ENCODE data around the gene SHB.

SHB gene, protein sequence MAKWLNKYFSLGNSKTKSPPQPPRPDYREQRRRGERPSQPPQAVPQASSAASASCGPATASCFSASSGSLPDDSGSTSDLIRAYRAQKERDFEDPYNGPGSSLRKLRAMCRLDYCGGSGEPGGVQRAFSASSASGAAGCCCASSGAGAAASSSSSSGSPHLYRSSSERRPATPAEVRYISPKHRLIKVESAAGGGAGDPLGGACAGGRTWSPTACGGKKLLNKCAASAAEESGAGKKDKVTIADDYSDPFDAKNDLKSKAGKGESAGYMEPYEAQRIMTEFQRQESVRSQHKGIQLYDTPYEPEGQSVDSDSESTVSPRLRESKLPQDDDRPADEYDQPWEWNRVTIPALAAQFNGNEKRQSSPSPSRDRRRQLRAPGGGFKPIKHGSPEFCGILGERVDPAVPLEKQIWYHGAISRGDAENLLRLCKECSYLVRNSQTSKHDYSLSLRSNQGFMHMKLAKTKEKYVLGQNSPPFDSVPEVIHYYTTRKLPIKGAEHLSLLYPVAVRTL

GRCh38 chr9:38068701-38069628 lies at the start of gene SHB:
Gene SHB, minus strand, starts transcription at chr9:38069227. Its CDS starts 582 bp downstream, at chr9:38068645.
- DNase-seq: peak; percentile 81 to 84

DNA sequence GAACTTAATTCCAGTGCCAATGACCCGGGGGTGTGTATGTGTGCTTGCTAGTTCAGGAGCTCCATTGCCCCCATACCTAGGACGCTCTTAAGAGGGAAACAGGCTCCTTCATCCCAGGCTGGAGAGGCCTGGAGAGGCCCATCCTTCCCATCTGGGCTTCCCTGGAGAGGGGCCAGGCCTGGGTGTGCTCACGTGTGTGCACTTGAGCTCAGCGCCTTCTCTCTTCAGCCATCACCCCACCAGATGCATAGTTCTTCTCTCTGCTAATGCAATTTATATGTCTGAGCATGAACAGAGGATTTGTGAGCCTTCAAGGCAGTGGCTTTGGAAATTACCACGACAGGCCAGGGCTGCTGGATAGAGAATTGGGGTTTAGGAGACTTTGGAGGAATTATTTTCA lies 48.6 kb upstream of the SHB start:
- DNase-seq: no peak

GRCh38 chr9:38114905-38115304 lies 45.9 kb upstream of the SHB start:
- DNase-seq: no peak

DNA sequence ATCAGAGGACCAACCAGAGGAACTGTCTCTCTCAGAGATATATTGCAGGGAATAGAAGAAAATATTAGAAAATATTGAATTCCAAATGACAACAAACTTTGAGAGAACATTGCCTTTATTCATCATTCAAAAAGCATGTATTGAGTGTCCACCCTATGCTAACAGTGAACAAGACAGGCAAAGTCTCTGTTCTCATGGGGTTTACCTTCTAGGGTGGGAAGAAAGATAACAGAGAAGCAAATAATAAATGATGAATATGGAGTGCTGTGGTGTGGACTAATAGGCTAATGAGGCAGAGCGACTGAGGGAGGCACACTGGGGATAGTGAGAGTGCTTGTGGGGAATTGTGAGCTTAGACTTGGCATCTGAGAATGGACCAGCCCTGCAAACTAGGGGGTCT lies 43.4 kb upstream of the SHB start:
- no peak for DNase-seq

- DNase-seq: no peak
Observed at GRCh38 chr9:38112049-38112448, 43.0 kb upstream of the SHB start.

- no peak for DNase-seq
Observed at GRCh38 chr9:38110476-38110875, 41.4 kb upstream of the SHB start.

DNA sequence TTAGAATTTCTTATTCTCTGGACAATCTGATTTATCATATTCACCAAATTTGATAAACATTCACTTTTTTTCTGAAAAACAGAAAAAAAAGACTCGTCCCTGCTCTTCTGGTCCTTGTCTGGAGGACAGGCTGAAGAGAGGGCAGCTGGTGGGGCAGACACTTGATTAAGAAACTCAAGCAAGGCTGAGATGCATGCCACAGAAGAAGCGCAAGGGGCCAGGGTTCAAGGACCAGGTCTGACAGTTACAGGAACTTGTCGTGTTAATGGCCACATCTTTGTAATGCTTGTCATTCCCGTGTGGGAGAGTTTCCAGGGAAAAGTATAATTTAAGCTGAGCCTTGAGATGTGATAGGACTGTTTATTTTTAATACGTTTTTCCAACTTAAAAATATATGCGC lies 40.6 kb upstream of the SHB start:
- no peak for DNase-seq

DNA sequence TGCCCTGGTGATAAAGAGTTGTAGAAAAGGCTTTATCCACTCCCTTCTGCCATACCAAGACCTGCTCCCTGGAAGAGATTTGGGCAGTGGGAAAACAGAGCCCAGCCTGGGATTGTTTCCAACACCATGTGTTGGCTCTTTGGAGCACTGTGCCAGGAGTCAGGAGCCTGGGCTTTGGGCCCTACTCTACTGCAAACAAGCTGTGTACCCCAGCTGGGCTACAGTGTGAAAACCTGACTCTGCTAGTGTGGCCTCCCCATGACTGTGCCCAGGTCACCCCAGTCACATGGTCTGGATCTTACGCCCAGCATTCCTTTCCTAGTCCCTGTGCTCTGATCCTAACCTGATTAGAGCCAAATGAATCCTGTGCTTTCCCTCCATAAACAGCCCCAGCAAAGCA lies 39.3 kb upstream of the SHB start:
- DNase-seq: no peak

DNA sequence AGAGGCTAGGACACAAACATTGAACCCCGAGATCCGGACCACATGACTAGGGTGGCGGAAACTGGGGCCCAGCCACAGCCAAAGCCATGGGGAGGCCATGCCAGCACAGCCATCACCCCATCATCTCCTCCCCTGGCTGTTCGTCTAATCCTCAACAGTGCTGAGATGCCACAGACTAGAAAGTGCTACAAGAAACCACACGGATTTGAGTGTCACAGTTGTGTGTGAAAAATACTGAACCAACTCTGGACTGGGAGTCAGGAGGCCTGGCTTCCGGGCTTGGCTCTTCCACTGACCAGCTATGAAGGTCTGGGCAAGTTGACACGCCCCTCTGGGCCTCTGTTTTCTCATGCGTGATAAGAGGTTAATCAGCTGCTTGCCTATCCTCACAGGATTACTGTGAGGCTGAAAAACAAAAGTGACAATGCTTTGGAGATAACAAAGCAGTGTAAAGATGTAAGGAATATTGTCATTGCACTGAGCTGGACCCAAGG lies 38.8 kb upstream of the SHB start:
- DNase-seq: no peak

GRCh38 chr9:38107405-38107804 lies 38.4 kb upstream of the SHB start:
- DNase-seq: no peak

GRCh38 chr9:38106488-38106887 lies 37.5 kb upstream of the SHB start:
- DNase-seq: no peak

DNA sequence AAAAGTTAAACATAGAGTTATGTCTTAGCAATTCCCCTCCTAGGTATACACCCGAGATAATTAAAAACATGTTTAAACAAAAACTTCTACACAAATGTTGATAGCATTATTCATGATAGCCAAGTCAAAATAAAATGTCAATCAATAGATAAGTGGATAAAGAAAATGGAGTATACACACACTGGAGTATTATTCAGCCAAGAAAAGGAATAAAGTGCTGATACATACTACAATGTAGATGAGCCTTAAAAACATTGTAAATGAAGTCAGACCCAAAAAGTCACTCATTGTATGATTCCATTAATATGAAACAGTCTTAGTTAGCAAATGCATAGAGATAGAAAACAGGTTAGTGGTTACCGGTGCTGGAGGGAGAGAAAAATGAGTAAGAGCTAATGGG lies 34.3 kb upstream of the SHB start:
- DNase-seq: no peak

DNA sequence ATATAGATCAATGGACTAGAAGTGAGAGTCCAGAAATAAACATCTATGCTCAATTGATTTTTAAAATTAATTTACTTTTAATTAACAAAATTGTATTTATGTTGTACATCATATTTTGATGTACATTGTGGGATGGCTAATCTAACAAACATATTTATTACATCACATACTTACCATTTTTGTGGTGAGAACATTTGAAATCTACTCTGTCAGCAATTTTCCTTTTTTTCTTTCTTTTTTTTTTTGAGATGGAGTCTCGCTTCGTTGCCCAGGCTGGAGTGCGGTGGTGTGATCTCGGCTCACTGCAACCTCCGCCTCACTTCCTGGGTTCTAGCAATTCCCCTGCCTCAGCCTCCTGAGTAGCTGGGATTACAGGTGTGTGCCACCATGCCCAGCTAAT lies 32.4 kb upstream of the SHB start:
- no peak for DNase-seq

DNA sequence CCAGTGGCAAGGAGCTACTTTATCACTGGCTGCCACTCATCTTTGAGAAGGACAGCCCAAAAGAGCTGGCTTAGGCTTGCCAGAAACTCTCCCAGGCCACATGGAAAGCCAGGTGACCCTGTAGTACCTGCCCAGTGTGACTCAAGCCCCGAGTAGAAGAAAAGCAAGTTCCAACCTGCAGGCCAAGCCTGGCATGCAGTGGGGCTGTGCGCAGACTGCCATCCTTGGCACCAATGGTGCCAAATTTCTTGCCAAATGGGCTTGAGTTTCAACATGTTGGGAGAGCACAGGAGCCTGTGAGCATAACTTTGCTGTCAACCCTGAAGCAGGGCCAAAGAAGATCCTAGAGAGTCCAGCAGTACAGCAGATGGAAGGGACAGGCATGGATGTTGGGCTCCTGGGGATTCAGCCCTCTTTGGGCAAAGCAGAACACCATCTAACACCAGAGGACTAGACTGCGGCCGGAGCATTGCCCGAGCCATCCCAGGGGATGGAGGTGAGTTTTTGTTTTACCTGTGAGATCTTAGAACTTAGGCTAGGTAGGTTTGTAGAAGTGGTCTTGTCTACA lies 27.3 kb upstream of the SHB start:
- no peak for DNase-seq

- DNase-seq: no peak
Observed at GRCh38 chr9:38094165-38094564, 25.1 kb upstream of the SHB start.

DNA sequence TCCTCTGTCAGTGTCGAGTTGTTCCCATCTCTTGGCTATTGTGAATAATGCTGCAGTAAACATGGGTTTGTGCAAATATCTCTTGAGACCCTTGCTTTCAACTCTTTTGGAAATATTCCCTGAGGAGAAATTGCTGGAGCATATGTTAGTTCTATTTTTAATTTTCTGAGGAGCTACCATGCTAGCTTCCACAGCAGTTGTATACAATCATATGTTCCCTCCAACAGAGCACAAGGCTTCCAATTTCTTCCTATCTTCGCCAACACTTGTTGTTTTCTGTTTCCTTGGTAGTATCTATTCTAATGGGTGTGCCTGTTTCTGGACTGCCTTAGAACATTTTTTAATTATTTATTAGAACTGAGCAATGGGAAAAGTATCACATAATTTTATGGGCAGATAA lies 23.6 kb upstream of the SHB start:
- no peak for DNase-seq

DNA sequence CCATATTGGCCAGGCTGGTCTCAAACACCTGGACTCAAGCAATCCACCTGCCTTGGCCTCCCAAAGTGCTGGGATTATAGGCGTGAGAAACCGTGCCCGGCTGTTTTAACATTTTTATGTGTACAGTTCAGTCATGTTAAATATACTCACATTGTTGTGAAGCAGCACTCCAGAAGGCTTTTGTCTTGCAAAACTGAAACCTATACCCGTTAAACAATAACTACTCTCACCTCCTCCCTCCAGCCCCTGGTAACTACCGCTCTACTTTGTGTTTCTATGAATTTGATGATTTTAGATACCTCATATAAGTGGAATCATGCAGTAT lies 23.1 kb upstream of the SHB start:
- no peak for DNase-seq

DNA sequence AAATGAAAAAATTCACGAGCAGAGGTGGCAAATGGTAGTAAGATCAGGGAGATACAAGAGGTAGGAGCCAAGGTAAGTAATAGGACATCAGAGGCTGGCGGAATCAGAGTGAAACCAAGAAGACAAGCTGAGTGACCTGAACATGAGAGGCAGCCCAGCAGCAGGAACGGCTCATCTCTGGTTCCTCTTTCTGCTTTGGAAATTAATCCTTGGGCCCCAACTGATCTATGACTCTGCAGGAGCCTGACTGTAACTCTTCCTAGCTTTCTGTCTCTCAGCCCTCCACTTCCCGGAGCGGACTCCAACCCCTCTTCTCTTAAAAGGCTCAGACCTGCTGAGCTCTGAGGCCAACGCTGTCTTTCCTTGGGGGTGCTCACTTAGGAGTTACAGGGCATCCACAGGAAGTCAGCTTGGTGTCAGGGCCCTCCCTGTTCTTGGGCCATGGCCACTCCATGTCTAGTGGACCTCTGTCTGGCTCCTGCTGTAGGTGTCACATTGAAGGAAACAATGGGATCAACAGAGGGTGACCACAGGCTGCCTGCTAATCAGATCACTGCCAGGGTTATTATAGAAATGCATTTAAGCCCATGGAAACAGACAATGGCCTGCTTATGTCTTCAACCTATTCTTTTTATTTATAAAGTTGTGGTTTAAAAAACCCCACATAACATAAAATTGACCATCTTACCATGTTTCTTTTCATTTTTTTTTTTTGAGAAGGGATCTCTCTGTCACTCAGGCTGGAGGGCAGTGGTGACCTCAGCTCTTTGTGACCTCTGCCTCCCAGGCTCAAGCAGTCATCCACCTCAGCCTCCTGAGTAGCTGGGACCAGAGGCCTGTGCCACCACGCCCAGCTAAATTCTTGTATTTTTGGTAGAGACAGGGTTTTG lies 22.5 kb upstream of the SHB start:
- DNase-seq: no peak

- no peak for DNase-seq
Observed at GRCh38 chr9:38090170-38090569, 21.1 kb upstream of the SHB start.

GRCh38 chr9:38089387-38090165 lies 20.5 kb upstream of the SHB start:
- no peak for DNase-seq

Data from activated CD4-positive, alpha-beta T cell treated with anti-CD3 and anti-CD28 coated beads, Interleukin-2, amount 50 U/mL, for 48 hours (primary cell).